Measurements from ENCODE around the gene CD4.

Gene CD4

DNA sequence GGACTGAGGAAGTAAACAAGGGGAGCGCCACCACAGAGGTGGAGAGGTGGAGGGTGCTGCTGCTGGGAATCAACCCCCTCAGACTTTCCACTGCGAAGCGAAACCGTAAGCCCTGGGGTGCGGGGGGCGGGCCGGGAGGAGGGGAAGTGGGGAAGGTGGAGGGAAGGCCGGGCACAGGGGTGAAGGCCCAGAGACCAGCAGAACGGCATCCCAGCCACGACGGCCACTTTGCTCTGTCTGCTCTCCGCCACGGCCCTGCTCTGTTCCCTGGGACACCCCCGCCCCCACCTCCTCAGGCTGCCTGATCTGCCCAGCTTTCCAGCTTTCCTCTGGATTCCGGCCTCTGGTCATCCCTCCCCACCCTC, 17.0 kb upstream of the CD4 start, which contains the start of gene LAG3:
Gene LAG3 (plus strand): TSS at position 190 of the 365 bp plus-strand sequence. CDS start 333 bp downstream, outside the sequence.
- TF ChIP-seq, protein P1, sequence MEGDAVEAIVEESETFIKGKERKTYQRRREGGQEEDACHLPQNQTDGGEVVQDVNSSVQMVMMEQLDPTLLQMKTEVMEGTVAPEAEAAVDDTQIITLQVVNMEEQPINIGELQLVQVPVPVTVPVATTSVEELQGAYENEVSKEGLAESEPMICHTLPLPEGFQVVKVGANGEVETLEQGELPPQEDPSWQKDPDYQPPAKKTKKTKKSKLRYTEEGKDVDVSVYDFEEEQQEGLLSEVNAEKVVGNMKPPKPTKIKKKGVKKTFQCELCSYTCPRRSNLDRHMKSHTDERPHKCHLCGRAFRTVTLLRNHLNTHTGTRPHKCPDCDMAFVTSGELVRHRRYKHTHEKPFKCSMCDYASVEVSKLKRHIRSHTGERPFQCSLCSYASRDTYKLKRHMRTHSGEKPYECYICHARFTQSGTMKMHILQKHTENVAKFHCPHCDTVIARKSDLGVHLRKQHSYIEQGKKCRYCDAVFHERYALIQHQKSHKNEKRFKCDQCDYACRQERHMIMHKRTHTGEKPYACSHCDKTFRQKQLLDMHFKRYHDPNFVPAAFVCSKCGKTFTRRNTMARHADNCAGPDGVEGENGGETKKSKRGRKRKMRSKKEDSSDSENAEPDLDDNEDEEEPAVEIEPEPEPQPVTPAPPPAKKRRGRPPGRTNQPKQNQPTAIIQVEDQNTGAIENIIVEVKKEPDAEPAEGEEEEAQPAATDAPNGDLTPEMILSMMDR (IDR thresholded peaks at IDR 0.05) = no peak

DNA sequence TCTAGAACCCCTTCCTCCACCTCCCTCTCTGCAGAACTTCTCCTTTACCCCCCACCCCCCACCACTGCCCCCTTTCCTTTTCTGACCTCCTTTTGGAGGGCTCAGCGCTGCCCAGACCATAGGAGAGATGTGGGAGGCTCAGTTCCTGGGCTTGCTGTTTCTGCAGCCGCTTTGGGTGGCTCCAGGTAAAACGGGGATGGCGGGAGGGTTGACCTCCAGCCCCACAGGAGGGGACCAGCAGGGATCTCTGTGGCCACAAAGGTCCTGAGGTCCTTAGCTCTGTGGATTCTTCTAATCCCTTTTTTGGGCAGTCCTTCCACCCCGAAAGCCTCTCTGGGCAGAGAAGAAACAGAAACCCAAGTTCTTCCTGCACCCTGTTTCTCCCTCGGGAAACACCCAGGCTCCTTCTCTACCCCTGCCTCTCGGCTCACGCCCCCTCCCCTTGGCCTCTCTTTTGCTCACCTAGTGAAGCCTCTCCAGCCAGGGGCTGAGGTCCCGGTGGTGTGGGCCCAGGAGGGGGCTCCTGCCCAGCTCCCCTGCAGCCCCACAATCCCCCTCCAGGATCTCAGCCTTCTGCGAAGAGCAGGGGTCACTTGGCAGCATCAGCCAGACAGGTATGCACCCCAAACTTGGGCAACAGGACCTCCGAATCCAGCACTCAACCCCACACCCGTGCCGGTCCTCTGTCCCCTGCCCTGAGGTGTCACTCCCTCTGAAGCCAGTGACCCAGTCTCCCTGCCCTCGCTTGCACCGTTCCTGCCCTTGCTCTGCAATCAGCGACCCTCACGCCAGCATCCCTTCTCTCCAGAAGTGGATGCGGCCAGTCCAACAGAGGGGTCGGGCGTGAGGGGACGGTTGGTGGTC, 16.4 kb upstream of the CD4 start:
- TF ChIP-seq, protein P1 (IDR thresholded peaks at IDR 0.05) = no peak

DNA sequence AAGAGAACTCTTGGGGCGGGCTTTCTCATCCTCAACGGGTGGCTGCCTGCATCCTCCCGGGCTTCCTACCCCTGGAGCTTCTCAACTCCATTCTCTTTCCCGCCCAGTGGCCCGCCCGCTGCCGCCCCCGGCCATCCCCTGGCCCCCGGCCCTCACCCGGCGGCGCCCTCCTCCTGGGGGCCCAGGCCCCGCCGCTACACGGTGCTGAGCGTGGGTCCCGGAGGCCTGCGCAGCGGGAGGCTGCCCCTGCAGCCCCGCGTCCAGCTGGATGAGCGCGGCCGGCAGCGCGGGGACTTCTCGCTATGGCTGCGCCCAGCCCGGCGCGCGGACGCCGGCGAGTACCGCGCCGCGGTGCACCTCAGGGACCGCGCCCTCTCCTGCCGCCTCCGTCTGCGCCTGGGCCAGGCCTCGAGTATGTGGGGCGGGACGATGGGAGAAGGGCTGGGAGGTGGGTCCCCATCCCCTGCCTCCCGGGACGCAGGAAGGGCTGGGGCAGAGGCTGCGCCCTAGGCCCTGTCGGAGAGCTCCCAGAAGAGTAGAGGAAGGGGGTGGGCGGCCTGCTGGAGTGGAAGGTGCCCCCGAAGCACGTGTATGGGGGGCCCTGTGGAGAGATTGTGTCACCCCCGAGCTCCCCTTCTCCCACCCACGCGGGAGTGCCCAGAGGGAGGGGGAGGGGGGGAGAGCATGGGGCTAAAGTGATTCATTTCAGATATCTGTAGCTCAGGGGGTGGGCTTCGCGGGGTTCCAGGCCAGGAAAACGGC, 15.6 kb upstream of the CD4 start:
- TF ChIP-seq, protein P1 (IDR thresholded peaks at IDR 0.05) = no peak

- TF ChIP-seq, protein P1 (IDR thresholded peaks at IDR 0.05) = no peak
Measured at GRCh38 chr12:6774499-6775062, 14.7 kb upstream of the CD4 start.

GRCh38 chr12:6775185-6776174, 13.8 kb upstream of the CD4 start:
- TF ChIP-seq, protein P1 (IDR thresholded peaks at IDR 0.05) = no peak

- TF ChIP-seq, protein P1 (IDR thresholded peaks at IDR 0.05) = no peak
Measured at GRCh38 chr12:6777386-6777785, 11.9 kb upstream of the CD4 start.

- TF ChIP-seq, protein P1 (IDR thresholded peaks at IDR 0.05) = no peak
Measured at GRCh38 chr12:6778217-6778573, 11.1 kb upstream of the CD4 start.
